Stimulated activated effector memory CD8-positive, alpha-beta T cell treated with anti-CD3 and anti-CD28 coated beads, Interleukin-12 subunit alpha, Interleukin-12 subunit beta, amount 100 ng/mL, for 72 hours (primary cell): ENCODE measurements around the gene DRC1.
A peak's percentile ranks its signal among the peaks of the same experiment; 100 is the strongest.
"Not testable (repeated sequence)": the region's sequence is repeated elsewhere in the genome, so short reads cannot be mapped to it uniquely, and the experiment has no call there.

Experiments
- ATAC-seq: fragments of 150-1000 bp; cut with Tn5 transposase; 2 replicates; pipeline ENCODE4 v1.10.0; 2021
- DNase-seq, 2 donors: peaks; one replicate each; pipeline ENCODE4 v3.0.0; 2021 to 2022; ENCODE audit warnings: low spot score in 2 of 2
- H3K27ac Mint-ChIP-seq: one replicate; pipeline ENCODE4 v1.8.0; 2022; ENCODE audit warnings: mild to moderate bottlenecking, mixed read lengths
- H3K36me3 Mint-ChIP-seq: one replicate; pipeline ENCODE4 v1.8.0; 2022; ENCODE audit warnings: mild to moderate bottlenecking, mixed read lengths
- H3K4me1 Mint-ChIP-seq: one replicate; pipeline ENCODE4 v1.8.0; 2022; ENCODE audit warnings: mixed read lengths
- H3K4me3 Mint-ChIP-seq: one replicate; pipeline ENCODE4 v1.8.0; 2022; ENCODE audit warnings: mild to moderate bottlenecking, mixed read lengths
- H3K9me3 Mint-ChIP-seq: one replicate; pipeline ENCODE4 v1.8.0; 2022; ENCODE audit warnings: mixed read lengths

DRC1 gene

GRCh38 chr2:26462100-26462499 lies 60.4 kb downstream of the DRC1 start:
- ATAC-seq (no peak), DNase-seq (no peak)
- Mint-ChIP-seq H3K36me3 (peaks cover under 1% of the 10 kb centered on the region), H3K4me1 (peaks cover 6% of the 10 kb centered on the region), H3K9me3 (no peaks in the 10 kb centered on the region), H3K27ac (no peak overlapping the region), H3K4me3 (no peak overlapping the region)

- Mint-ChIP-seq H3K9me3 (no peaks in the 10 kb centered on the region), H3K4me3 (no peak overlapping the region), H3K4me1 (peaks cover 6% of the 10 kb centered on the region), H3K27ac (no peak overlapping the region), H3K36me3 (peaks cover 6% of the 10 kb centered on the region)
- no peak for ATAC-seq
- DNase-seq, result no peak
These were observed 61.0 kb downstream of the DRC1 start for GRCh38 chr2:26462511-26463243.

- Mint-ChIP-seq H3K36me3 (peaks cover 6% of the 10 kb centered on the region), H3K4me3 (no peak overlapping the region), H3K9me3 (no peaks in the 10 kb centered on the region), H3K4me1 (peaks cover 6% of the 10 kb centered on the region), H3K27ac (no peak overlapping the region)
- ATAC-seq (no peak), DNase-seq (no peak)
These were observed 61.8 kb downstream of the DRC1 start for GRCh38 chr2:26463244-26464192.

- Mint-ChIP-seq H3K36me3 (peaks cover 6% of the 10 kb centered on the region), H3K4me1 (peaks cover 5% of the 10 kb centered on the region), H3K9me3 (no peaks in the 10 kb centered on the region), H3K4me3 (no peak overlapping the region), H3K27ac (no peak overlapping the region)
- no peak for ATAC-seq
- no peak for DNase-seq
These were observed 62.9 kb downstream of the DRC1 start for GRCh38 chr2:26464390-26465265.

- no peak overlapping the region for H3K27ac Mint-ChIP-seq
- H3K9me3 Mint-ChIP-seq, result no peaks in the 10 kb centered on the region
- no peak for ATAC-seq
- no peak for DNase-seq
- peaks cover 6% of the 10 kb centered on the region for H3K36me3 Mint-ChIP-seq
- H3K4me1 Mint-ChIP-seq, result no peaks in the 10 kb centered on the region
- no peak overlapping the region for H3K4me3 Mint-ChIP-seq
These were observed 63.7 kb downstream of the DRC1 start for GRCh38 chr2:26465266-26465925.

- H3K36me3 Mint-ChIP-seq, result peaks cover 6% of the 10 kb centered on the region
- no peaks in the 10 kb centered on the region for H3K4me1 Mint-ChIP-seq
- no peak for ATAC-seq
- no peak for DNase-seq
- no peak overlapping the region for H3K27ac Mint-ChIP-seq
- H3K4me3 Mint-ChIP-seq, result no peak overlapping the region
- no peaks in the 10 kb centered on the region for H3K9me3 Mint-ChIP-seq
These were observed 64.3 kb downstream of the DRC1 start for GRCh38 chr2:26465981-26466471.

- no peak for DNase-seq
- H3K4me3 Mint-ChIP-seq, result no peak overlapping the region
- H3K9me3 Mint-ChIP-seq, result no peaks in the 10 kb centered on the region
- peaks cover 6% of the 10 kb centered on the region for H3K36me3 Mint-ChIP-seq
- ATAC-seq, result no peak
- no peaks in the 10 kb centered on the region for H3K4me1 Mint-ChIP-seq
- no peak overlapping the region for H3K27ac Mint-ChIP-seq
These were observed 65.1 kb downstream of the DRC1 start for GRCh38 chr2:26466662-26467310.

- H3K4me3 Mint-ChIP-seq, DNase-seq, H3K36me3 Mint-ChIP-seq, ATAC-seq, H3K9me3 Mint-ChIP-seq, H3K4me1 Mint-ChIP-seq, H3K27ac Mint-ChIP-seq: not testable (repeated sequence)
These were observed 66.8 kb downstream of the DRC1 start for GRCh38 chr2:26468544-26468943.

GRCh38 chr2:26469092-26469710 lies 67.5 kb downstream of the DRC1 start:
- peak; percentile 37 to 83 for DNase-seq
- Mint-ChIP-seq H3K36me3 (peaks cover 6% of the 10 kb centered on the region), H3K4me1 (no peaks in the 10 kb centered on the region), H3K9me3 (no peaks in the 10 kb centered on the region), H3K4me3 (no peak overlapping the region), H3K27ac (no peak overlapping the region)
- ATAC-seq, result no peak

GRCh38 chr2:26469955-26470354 lies 68.2 kb downstream of the DRC1 start:
- no peaks in the 10 kb centered on the region for H3K4me1 Mint-ChIP-seq
- H3K36me3 Mint-ChIP-seq, result peaks cover 6% of the 10 kb centered on the region
- no peaks in the 10 kb centered on the region for H3K9me3 Mint-ChIP-seq
- no peak overlapping the region for H3K27ac Mint-ChIP-seq
- no peak overlapping the region for H3K4me3 Mint-ChIP-seq
- DNase-seq, result no peak
- no peak for ATAC-seq

GRCh38 chr2:26470601-26471260 lies 69.0 kb downstream of the DRC1 start:
- no peak overlapping the region for H3K4me3 Mint-ChIP-seq
- H3K27ac Mint-ChIP-seq, result no peak overlapping the region
- no peaks in the 10 kb centered on the region for H3K4me1 Mint-ChIP-seq
- no peaks in the 10 kb centered on the region for H3K9me3 Mint-ChIP-seq
- peaks cover 6% of the 10 kb centered on the region for H3K36me3 Mint-ChIP-seq
- DNase-seq (no peak), ATAC-seq (no peak)

GRCh38 chr2:26471289-26471688 lies 69.6 kb downstream of the DRC1 start:
- H3K36me3 Mint-ChIP-seq, result peaks cover 6% of the 10 kb centered on the region
- H3K4me3 Mint-ChIP-seq, result no peak overlapping the region
- H3K9me3 Mint-ChIP-seq, result no peaks in the 10 kb centered on the region
- H3K27ac Mint-ChIP-seq, result no peak overlapping the region
- no peak for ATAC-seq
- no peak for DNase-seq
- H3K4me1 Mint-ChIP-seq, result no peaks in the 10 kb centered on the region
